Measurements from ENCODE around the gene TBC1D3K.
"Not testable (repeated sequence)": the region's sequence is repeated elsewhere in the genome, so short reads cannot be mapped to it uniquely, and the experiment has no call there.

The TBC1D3K gene

DNA sequence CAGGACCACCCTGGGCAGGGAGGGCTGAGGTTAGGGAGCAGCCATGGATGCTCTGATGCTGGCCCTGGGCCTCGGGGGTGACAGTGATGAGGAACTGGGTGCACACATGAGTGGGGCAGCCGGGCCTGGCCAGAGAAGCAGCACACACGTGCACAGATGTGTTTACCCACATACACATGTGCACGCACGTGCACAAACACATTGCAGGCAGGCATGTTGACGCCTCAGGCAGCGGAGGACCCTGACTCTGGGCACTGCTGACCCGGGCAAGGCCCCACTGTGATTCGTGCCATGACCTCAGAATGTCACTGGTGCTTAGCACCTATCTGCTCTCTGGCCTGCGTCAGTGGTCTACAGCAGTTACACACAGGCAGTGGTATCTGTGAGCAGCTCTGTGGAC, at the start of gene TBC1D3K:
TSS of gene TBC1D3K (plus strand) at position 301 of the 400 bp plus-strand sequence. CDS start 1,585 bp downstream, outside the sequence.
- DNase-seq: not testable (repeated sequence)

DNA sequence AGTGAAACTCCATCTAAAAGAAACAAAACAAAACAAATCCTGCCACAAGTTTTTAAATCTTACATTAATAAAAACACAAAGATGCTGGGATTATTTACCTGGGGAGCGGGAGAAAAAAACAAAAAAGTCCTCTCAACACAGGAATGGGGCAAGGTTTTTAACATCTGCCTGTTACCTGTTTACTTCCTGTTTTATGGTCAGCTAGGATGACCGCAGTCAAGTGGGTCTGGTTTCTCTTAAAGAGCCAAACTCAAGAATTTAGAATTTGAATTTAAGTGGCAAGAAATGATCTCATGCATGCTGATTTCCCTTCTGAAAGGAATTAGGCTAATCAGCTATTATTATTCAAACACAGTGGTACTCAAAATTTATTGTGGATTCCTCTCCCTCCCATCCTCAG, 39.7 kb upstream of the TBC1D3K start:
- DNase-seq: no peak

- DNase-seq: no peak
Measured at GRCh38 chr17:37885136-37885535, 39.1 kb upstream of the TBC1D3K start.

GRCh38 chr17:37888881-37889280, 35.3 kb upstream of the TBC1D3K start:
- DNase-seq: no peak

- not testable (repeated sequence) for DNase-seq
Measured at GRCh38 chr17:37896961-37897360, 27.3 kb upstream of the TBC1D3K start.
